Stimulated activated CD8-positive, alpha-beta memory T cell treated with anti-CD3 and anti-CD28 coated beads, Interleukin-7, amount 100 ng/mL, for 4 hours (primary cell): ENCODE results near the gene PHF5A.

ENCODE experiments used
- DNase-seq, 2 donors: peaks; one replicate each; pipeline ENCODE4 v3.0.0-alpha.2; 2020; ENCODE audit warnings: low read depth in 2 of 2

The PHF5A gene, protein sequence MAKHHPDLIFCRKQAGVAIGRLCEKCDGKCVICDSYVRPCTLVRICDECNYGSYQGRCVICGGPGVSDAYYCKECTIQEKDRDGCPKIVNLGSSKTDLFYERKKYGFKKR

DNA sequence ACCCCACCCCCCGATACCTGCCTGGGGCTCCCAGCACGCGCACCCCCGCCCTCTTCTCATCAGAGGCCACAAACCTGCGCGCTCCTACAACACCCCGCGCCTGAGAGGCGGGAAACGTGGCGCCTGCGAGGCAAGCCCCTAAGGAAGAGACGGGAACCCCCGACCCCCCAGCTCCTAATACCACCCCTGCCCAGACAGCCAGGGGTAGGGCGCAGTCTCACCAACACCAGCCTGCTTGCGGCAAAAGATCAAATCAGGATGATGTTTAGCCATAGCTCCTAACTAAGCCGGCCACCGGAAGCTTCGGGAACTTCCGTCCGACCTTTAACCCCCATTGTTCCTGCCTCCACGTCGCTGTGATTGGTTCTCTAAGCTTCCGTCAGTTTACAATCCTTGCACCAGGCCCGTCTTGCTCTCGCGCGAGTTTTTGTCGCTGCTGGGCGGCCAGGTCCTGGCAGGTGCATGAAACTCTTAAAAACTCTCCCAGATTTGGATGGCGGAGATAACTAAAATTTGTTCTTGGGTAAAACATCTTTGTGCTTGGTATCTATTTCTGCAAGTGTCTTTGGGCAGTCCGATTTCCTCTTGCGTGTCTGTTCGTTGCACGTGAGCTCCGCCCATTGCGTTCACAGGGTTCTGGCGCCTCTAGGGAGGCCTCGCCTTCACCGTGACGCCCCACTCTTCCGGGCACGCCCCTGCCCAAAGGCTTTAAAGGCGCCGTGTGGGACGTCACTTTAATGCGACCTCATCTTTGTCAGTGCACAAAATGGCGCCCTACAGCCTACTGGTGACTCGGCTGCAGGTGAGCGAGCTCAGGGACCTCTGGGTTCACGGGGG lies at the start of gene PHF5A, which contains the start of gene ACO2:
TSS of gene PHF5A (minus strand) at position 312 of the 837 bp plus-strand sequence. CDS start at position 273, 39 bp downstream.
TSS of gene ACO2 (plus strand) at position 737 of the 837 bp plus-strand sequence. CDS start at position 767, 30 bp downstream.
- DNase-seq, result peak; percentile 94 to 97

DNA sequence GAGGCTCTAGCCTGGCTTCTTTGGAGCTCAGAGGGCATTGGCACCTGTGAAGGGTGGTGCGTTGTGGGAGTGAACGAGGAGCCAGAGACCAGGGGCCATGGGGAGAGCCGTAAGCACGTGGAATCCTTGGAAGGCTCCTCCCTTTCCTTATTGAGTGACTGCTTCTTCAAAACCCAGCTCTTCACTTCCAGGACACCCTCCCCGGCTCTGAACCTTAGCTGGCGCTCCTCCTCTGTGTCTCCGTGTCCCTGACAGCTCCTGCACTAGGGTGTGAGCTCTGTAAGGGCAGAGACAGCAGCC lies 49.5 kb upstream of the PHF5A start:
- DNase-seq, result no peak

DNA sequence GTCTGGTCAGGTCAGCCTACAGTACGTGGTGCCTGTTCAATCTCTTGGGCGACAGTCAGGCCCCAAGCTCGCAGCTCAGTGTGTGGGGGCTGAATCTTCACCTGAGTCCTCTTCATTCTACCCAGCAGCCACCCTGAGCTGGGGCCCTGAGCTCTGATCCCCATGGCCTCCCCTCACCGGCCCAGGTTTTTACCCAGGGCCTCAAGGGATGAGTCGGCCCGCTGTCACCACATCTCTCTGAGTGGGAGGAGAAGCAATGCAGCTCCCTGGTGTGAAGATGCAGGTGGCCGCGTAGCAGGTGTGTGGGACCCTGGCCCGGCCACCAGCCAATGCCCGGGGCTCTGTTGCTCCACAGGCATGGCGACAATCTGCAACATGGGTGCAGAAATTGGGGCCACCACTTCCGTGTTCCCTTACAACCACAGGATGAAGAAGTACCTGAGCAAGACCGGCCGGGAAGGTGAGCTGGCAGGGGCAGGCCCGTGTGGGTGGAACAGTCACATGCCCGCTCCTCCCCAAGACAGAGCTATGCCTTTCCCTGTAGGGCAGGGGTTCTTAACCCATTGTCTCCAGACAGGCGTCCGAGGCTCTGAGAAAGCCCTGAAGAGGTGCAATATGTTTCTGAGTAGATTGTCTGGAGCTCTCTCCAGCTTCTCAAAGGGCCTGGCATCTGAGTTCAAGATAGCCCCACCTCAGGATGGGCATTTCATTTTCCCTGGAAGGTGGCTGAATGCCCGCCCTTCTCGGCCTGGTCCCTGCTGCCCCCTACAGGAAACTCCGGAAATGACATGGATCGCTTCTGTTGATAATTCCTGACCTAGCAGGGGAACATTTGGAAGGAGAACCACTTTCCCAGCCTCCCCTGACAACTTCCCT lies 48.9 kb upstream of the PHF5A start:
- DNase-seq, result no peak

- no peak for DNase-seq
Observed at GRCh38 chr22:41516462-41516861, 48.0 kb upstream of the PHF5A start.

DNA sequence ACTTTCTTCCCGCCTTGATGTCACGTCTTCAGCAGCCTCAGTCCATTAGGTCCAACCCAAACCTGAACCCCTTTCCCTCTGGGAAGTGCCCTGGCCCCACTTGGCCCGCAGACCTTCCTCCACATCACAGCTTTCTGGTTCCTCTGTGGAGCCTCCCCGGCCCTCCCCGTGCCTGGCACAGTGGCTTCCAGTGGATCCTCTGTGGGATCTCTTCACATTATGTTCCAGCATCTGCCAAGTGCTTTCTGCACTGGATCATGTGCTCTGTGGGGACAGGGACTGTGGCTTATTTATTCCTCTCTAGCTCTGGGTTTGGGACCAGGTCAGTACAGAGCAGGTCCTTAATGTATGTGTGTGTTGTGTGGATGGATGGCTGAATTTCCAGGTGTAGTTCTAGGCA lies 44.9 kb upstream of the PHF5A start:
- no peak for DNase-seq

DNA sequence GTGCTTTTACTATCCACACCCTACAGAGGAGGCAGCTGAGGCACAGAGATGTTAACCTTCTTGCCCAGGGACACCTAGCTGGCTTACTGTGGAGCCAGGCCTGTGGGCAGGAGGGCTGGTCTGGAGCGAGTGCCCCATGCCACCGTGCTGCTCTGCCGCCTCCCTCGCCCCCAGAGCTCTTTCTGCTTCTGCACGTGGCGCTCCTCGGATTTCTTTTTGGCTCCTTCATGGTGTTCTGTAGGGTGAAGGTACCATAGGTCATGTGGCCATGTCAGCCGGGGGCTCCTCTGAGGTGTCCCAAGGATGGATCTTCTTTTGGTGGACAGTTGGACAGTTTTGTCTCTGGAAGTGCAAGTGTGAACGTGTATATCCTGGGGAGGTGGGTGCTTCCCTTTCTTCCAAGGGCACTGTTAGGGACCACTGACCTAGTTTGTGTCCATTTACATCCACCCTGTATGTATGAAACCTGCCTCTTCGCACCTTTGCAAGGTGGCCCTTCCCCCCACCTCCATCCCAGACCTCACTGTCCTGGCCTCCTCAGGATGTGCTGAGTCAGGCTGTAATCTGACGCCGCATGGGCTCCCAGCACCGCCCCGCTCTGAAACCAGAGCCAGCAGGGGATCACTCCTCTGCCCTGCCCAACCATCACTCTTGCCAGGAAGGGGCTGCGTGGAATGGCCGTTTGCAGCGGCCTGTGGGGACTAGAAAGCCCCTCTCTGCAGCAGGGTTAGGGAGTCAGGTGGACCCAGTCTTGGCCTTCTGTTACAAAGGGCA lies 44.1 kb upstream of the PHF5A start:
- no peak for DNase-seq

- no peak for DNase-seq
Observed at GRCh38 chr22:41511521-41511968, 43.1 kb upstream of the PHF5A start.

DNA sequence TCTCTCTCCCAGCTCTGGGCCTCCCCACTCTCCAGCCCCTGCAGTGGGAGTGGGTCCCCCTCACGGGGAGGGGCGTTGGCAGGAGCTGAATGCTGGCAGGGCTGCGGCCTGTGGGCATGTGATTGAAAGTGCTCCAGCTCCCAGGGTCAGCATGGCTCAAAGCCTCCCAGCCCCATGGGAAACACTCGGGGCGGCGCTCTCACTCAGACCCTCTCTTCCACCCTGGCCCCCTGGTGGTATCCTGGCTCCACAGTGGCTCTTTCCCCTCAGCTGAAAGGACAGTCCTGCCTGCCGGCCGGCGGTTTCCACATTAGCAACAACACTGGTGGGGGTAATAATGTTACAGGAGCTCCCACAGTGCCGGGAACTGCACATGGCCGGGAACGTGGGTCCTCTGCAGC lies 40.3 kb upstream of the PHF5A start:
- no peak for DNase-seq

DNA sequence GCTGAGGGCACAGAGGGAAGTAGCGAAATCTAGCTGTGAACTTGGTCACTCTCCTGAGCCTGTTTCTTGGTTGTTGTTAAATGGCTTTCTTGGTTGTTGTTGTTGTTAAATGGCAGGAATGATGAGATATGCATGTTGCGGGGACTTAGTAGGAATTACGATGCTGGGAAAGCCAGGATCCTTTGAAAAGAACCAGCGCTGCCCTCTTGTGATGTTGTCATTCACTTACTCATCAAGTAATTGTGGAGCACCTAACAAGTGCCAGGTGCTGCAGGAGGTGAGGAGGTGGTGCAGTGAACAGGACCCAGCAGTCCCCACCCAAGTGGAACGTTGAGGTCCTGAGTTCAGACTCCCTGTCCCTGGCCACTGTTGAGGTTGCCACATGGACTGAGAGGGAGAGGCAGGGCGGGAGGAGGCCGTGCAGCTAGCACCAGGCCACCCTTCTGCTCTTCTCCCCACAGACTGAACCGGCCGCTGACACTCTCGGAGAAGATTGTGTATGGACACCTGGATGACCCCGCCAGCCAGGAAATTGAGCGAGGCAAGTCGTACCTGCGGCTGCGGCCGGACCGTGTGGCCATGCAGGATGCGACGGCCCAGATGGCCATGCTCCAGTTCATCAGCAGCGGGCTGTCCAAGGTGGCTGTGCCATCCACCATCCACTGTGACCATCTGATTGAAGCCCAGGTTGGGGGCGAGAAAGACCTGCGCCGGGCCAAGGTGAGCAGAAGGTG lies 39.0 kb upstream of the PHF5A start:
- no peak for DNase-seq

DNA sequence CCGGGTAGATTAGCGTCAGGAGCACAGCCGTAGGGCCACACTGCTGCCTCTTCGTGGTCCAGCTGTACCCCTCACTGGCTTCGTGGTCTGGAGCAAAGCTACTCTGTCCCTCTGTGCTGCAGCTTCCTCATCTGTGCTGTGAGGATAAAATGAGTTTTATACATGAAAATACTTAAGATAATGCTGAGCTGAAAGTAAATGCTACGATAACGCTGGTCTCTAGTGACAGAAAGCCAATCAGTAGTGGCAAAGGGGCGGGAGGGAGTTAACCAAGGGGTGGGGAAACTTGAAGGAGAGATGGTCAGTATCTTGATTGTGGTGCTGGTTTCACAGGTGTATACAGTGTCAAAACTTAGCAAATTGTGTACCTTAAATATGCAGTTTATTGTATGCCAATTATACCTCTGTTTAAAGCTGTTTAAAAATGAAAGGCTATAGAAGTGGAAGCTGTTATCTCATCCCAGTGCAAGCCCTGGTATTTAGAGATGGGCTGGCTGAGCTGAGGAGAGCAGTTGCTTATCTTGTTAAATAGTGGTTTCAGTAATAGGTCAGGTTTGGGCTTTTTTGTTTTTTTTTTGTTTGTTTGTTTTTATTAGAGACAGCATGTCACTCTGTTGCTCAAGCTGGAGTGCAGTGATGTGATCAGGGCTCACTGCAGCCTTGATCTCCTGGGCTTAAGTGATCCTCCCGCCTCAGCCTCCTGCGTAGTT lies 37.2 kb upstream of the PHF5A start:
- no peak for DNase-seq

GRCh38 chr22:41504816-41505215 lies 36.3 kb upstream of the PHF5A start:
- no peak for DNase-seq

GRCh38 chr22:41504397-41504796 lies 35.9 kb upstream of the PHF5A start:
- no peak for DNase-seq

DNA sequence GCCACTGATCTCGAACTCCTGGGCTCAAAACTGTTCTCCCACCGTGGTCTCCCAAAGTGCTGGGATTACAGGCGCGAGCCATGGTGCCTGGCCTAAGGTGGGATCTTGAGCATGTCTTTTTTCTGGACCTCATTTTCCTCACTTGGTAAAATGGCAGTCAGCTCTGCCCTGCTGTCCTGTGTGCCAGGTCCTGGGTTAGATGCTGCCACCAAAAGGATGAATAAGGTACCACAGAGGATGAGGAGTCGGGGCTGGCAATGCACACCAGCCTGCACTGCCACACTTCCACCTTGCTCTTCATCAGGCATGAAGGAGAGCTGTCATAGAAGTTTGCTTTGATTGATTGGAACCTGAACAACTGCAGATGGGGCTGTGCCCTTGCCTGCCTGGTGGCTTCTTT lies 32.7 kb upstream of the PHF5A start:
- no peak for DNase-seq

- no peak for DNase-seq
Observed at GRCh38 chr22:41500303-41500702, 31.8 kb upstream of the PHF5A start.

DNA sequence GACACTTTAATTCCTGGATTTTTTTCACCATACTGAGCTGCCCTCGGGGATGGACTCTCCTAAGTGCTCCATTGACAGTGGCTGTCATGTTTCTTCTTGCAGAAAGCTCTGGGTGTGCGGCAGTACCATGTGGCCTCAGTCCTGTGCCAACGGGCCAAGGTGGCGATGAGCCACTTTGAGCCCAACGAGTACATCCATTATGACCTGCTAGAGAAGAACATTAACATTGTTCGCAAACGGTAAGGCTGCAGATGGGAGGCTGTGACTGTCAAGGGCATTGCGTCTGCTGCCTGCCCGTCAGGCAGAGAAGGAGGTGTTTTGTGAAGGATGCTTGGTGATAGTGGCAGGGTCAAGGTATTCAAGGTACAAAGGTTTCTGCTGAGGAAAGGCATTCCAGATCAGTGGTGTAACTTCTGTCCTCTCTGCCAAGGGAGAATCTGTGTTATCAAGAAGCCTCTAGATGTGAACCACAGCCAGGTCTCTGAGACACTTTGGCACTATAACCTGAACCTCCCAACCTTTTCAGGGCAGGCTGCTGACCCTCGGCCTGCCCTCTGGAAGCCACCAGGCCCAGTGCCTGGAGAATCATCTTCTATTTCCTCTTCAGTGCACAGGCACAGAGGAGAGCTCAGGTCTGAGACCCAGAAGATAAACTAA lies 31.3 kb upstream of the PHF5A start:
- no peak for DNase-seq

- no peak for DNase-seq
Observed at GRCh38 chr22:41498303-41498835, 29.9 kb upstream of the PHF5A start.

DNA sequence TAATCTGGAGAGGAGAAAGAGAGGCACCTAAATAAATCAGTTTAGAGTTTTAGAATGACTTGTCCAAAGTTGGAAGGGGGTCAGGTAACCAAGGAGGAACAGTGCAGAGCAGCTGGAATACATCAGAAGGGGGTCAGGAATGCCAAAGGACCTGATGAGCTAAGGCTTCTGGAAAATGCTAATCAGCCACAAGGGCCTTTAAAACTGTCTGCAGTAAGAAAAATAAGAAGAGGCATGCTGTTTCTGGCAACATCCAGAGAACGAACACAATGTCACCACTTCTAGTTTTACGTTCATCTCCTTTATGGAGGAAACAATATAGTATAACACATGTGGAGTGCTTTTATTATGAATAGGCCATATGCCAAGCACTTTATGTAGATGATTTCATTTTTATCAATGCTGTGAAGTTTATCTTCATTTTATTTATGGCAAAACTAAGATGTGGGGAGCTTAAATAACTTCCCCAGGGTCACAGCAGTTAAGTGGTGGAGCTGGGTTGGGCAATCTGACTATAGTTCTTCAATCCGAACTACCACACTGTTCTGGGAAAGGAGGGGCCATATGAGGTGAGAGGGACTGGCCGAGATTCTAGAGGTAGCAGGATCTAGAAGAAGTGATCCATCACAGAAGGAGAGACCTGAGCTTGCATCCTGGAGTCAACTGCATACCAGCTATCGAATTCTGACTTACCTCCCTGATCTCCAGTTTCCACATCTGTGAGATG lies 23.0 kb upstream of the PHF5A start:
- no peak for DNase-seq

DNA sequence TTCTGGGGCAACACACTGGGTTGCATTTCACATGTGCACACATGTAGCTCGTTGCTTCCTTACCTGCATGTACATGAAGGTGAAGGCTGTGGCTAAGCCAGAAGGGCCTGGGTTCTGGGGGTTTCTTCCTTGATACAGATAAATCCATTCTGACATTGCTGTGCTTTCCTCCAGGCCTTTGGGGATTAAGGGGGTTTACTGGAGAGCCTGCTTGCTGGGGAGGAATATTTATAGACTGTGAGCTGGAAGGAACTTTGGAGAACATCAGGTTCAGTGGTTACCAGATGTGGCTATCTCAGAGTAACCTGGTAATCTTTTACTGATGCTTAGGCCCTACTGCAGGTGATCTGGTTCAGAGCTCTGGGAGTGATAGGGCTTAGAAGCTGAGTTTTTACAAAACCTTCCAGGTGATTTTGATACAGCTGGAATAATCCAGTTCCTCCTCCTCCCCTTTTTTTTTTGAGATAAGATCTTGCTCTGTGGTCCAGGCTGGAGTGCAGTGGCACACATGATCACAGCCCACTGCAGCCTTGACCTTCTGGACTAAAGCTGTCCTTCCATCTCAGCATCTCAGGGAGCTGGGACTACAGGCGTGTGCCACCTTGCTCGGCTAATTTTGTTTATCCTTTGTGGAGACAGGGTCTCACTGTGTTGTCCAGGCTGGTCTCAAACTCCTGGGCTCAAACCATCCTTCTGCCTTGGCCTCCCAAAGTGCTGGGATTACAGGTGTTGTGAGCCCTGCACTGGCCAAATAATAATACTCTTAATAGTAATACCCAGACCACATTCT lies 20.3 kb upstream of the PHF5A start:
- DNase-seq, result no peak
